Measurements from ENCODE around the gene CST9L.
"Not testable (repeated sequence)": the region's sequence is repeated elsewhere in the genome, so short reads cannot be mapped to it uniquely, and the experiment has no call there.

Gene CST9L

GRCh38 chr20:23585808-23586734, 17.8 kb upstream of the CST9L start:
- DNase-seq = no peak

- DNase-seq = no peak
Observed at GRCh38 chr20:23585449-23585807, 17.1 kb upstream of the CST9L start.

GRCh38 chr20:23584434-23585199, 16.3 kb upstream of the CST9L start:
- no peak for DNase-seq

- DNase-seq = no peak
Observed at GRCh38 chr20:23583526-23583925, 15.2 kb upstream of the CST9L start.

- no peak for DNase-seq
Observed at GRCh38 chr20:23582293-23582692, 14.0 kb upstream of the CST9L start.

- not testable (repeated sequence) for DNase-seq
Observed at GRCh38 chr20:23581833-23582232, 13.5 kb upstream of the CST9L start.

- DNase-seq = no peak
Observed at GRCh38 chr20:23574977-23575376, 6.7 kb upstream of the CST9L start.

GRCh38 chr20:23570178-23570760, 2.0 kb upstream of the CST9L start:
- DNase-seq = no peak

GRCh38 chr20:23569570-23569969, 1.3 kb upstream of the CST9L start:
- no peak for DNase-seq

GRCh38 chr20:23568971-23569330, 667 bp upstream of the CST9L start:
- no peak for DNase-seq

GRCh38 chr20:23566199-23566932, 1.9 kb downstream of the CST9L start:
- DNase-seq = no peak

GRCh38 chr20:23565503-23566045, 2.7 kb downstream of the CST9L start:
- DNase-seq = no peak

- DNase-seq = no peak
Observed at GRCh38 chr20:23564927-23565326, 3.4 kb downstream of the CST9L start.

GRCh38 chr20:23562721-23563342, 5.5 kb downstream of the CST9L start:
- no peak for DNase-seq

- no peak for DNase-seq
Observed at GRCh38 chr20:23554401-23554800, 13.9 kb downstream of the CST9L start.

GRCh38 chr20:23551786-23552185, 16.5 kb downstream of the CST9L start:
- DNase-seq = no peak

- DNase-seq = no peak
Observed at GRCh38 chr20:23551383-23551782, 16.9 kb downstream of the CST9L start.

GRCh38 chr20:23550227-23550626, 18.1 kb downstream of the CST9L start:
- no peak for DNase-seq

- no peak for DNase-seq
Observed at GRCh38 chr20:23548408-23548807, 19.9 kb downstream of the CST9L start.

GRCh38 chr20:23547613-23548012, 20.7 kb downstream of the CST9L start:
- DNase-seq = no peak

GRCh38 chr20:23546435-23547144, 21.7 kb downstream of the CST9L start:
- no peak for DNase-seq

GRCh38 chr20:23544133-23544532, 24.2 kb downstream of the CST9L start:
- DNase-seq = no peak
